HEK293 (cell line): ENCODE data around the gene C1orf21.

ENCODE experiments used
- CTCF ChIA-PET: fragments of 350-600 bp; formaldehyde crosslinking; extraction: SDS; loops from one replicate; lab custom pipeline; 2021; ENCODE audit warnings: antibody characterized with exemption; lab: Yijun Ruan, JAX
- POLR2A ChIA-PET: fragments of 300-600 bp; formaldehyde crosslinking; extraction: SDS; loops from one replicate; lab custom pipeline; 2020; ENCODE audit warnings: antibody characterized with exemption, inconsistent platforms; lab: Yijun Ruan, JAX
- H3K27ac ChIP-seq: fragments of 200-500 bp; sonication (Bioruptor generic); 2 replicates; pipeline ENCODE4 v1.5.1; 2014; ENCODE audit warnings: low read depth, low read length, control low read depth, inconsistent platforms; ENCODE audit errors: extremely low read depth
- H3K36me3 ChIP-seq, 2 experiments: fragments of 200-500 bp in 1 of 2; sonication (Bioruptor generic) in 1 of 2; 1 replicate in 1 of 2; 2 replicates in 1 of 2; pipeline ENCODE4 v1.5.1; 2014 to 2017; ENCODE audit warnings: inconsistent platforms in 2 of 2, low read length in 2 of 2; ENCODE audit not compliant: control insufficient read depth in 2 of 2, insufficient read depth in 1 of 2
- H3K4me1 ChIP-seq: fragments of 200-500 bp; sonication (Bioruptor generic); 2 replicates; pipeline ENCODE4 v1.5.1; 2014; ENCODE audit warnings: mild to moderate bottlenecking, low read length, inconsistent platforms; ENCODE audit not compliant: control insufficient read depth, insufficient read depth
- H3K4me3 ChIP-seq: 2 replicates; pipeline ENCODE4 v1.5.1; 2011; ENCODE audit warnings: low read depth, mild to moderate bottlenecking, control low read depth, low read length, moderate library complexity
- H3K9me3 ChIP-seq: fragments of 200-500 bp; sonication (Bioruptor generic); 2 replicates; pipeline ENCODE4 v1.5.1; 2014; ENCODE audit warnings: low read depth, low read length, inconsistent platforms; ENCODE audit not compliant: control insufficient read depth, insufficient read depth
- PBX3 ChIP-seq: sonication (generic); formaldehyde crosslinking; IDR thresholded peaks from 2 replicates; pipeline ENCODE4 v1.8.1; 2022; ENCODE audit warnings: mild to moderate bottlenecking, moderate library complexity, missing genetic modification reagents
- SP3 ChIP-seq: fragments of 450-650 bp; formaldehyde crosslinking; IDR thresholded peaks from 2 replicates; pipeline ENCODE4 v1.5.1; 2016; ENCODE audit warnings: missing biosample characterization, missing genetic modification characterization
- ZBTB6 ChIP-seq: fragments of 450-650 bp; formaldehyde crosslinking; IDR thresholded peaks from 2 replicates; pipeline ENCODE4 v1.5.1; 2017; ENCODE audit warnings: missing biosample characterization, missing genetic modification characterization
- ZFP41 ChIP-seq: fragments of 450-650 bp; formaldehyde crosslinking; IDR thresholded peaks from 2 replicates; pipeline ENCODE4 v1.5.1; 2016; ENCODE audit warnings: missing biosample characterization, missing genetic modification characterization, borderline replicate concordance
- ZFP69B ChIP-seq: fragments of 450-650 bp; formaldehyde crosslinking; IDR thresholded peaks from 2 replicates; pipeline ENCODE4 v1.5.1; 2016; ENCODE audit warnings: missing biosample characterization, missing genetic modification characterization
- ZNF16 ChIP-seq: fragments of 450-650 bp; formaldehyde crosslinking; IDR thresholded peaks from 2 replicates; pipeline ENCODE4 v1.5.1; 2016; ENCODE audit warnings: low read depth, missing biosample characterization, missing genetic modification characterization
- ZNF184 ChIP-seq: fragments of 450-650 bp; IDR thresholded peaks from 2 replicates; pipeline ENCODE4 v1.5.1; 2018; ENCODE audit warnings: missing biosample characterization, mild to moderate bottlenecking, missing genetic modification characterization
- ZNF214 ChIP-seq: fragments of 450-650 bp; formaldehyde crosslinking; IDR thresholded peaks from 2 replicates; pipeline ENCODE4 v1.5.1; 2017; ENCODE audit warnings: missing biosample characterization, mild to moderate bottlenecking, missing genetic modification characterization, borderline replicate concordance
- ZNF223 ChIP-seq: fragments of 450-650 bp; formaldehyde crosslinking; IDR thresholded peaks from 2 replicates; pipeline ENCODE4 v1.5.1; 2016; ENCODE audit warnings: missing biosample characterization, missing genetic modification characterization
- ZNF280C ChIP-seq: fragments of 450-650 bp; formaldehyde crosslinking; IDR thresholded peaks from 2 replicates; pipeline ENCODE4 v1.5.1; 2016; ENCODE audit warnings: missing biosample characterization, missing genetic modification characterization
- ZNF280D ChIP-seq: fragments of 450-650 bp; formaldehyde crosslinking; IDR thresholded peaks from 2 replicates; pipeline ENCODE4 v1.5.1; 2016; ENCODE audit warnings: missing biosample characterization, missing genetic modification characterization
- ZNF398 ChIP-seq: fragments of 450-650 bp; formaldehyde crosslinking; IDR thresholded peaks from 2 replicates; pipeline ENCODE4 v1.5.1; 2017; ENCODE audit warnings: missing biosample characterization, missing genetic modification characterization
- ZNF513 ChIP-seq: fragments of 450-650 bp; IDR thresholded peaks from 2 replicates; pipeline ENCODE4 v1.5.1; 2018; ENCODE audit warnings: missing biosample characterization, missing genetic modification characterization
- ZNF561 ChIP-seq: fragments of 450-650 bp; IDR thresholded peaks from 2 replicates; pipeline ENCODE4 v1.5.1; 2018; ENCODE audit warnings: missing biosample characterization, missing genetic modification characterization, borderline replicate concordance
- ZNF585B ChIP-seq: fragments of 450-650 bp; formaldehyde crosslinking; IDR thresholded peaks from 2 replicates; pipeline ENCODE4 v1.5.1; 2016; ENCODE audit warnings: missing biosample characterization, missing genetic modification characterization
- ZNF664 ChIP-seq: fragments of 450-650 bp; formaldehyde crosslinking; IDR thresholded peaks from 2 replicates; pipeline ENCODE4 v1.5.1; 2016; ENCODE audit warnings: missing biosample characterization, missing genetic modification characterization

The C1orf21 gene

GRCh38 chr1:184426278-184426674 lies 39.4 kb downstream of the C1orf21 start:
- CTCF ChIA-PET = no interaction called here
- POLR2A ChIA-PET = interaction anchor here (1.0 kb wide), 1 partner anchor 39 kb away, joined by 5 read pairs; the partner anchor contains the start of gene C1orf21
- TF ChIP-seq ZNF280D (no peak), ZNF184 (tag by site-specific recombination) (no peak), ZNF513 (tag by site-specific recombination) (no peak)
- TF ChIP-seq, all 188 proteins: peak for 0
- Histone ChIP-seq H3K36me3 (no peaks in the 10 kb centered on the region), H3K27ac (no peak overlapping the region), H3K4me3 (no peak overlapping the region), H3K9me3 (no peaks in the 10 kb centered on the region), H3K4me1 (peaks cover 5% of the 10 kb centered on the region)

GRCh38 chr1:184427722-184428121 lies 40.9 kb downstream of the C1orf21 start:
- no peaks in the 10 kb centered on the region for H3K36me3 ChIP-seq
- TF ChIP-seq PBX3 (CRISPR knock-in tag) (no peak), ZNF585B (tag by site-specific recombination) (no peak), ZNF513 (tag by site-specific recombination) (no peak), ZNF398 (tag by site-specific recombination) (no peak), ZBTB6 (tag by site-specific recombination) (no peak), ZFP69B (no peak), ZNF223 (tag by site-specific recombination) (no peak), ZNF214 (tag by site-specific recombination) (no peak), ZNF664 (tag by site-specific recombination) (no peak), ZNF16 (tag by site-specific recombination) (no peak), ZNF561 (tag by site-specific recombination) (no peak), SP3 (tag by site-specific recombination) (no peak), ZNF280C (tag by site-specific recombination) (no peak), ZFP41 (no peak)
- peaks cover 5% of the 10 kb centered on the region for H3K4me1 ChIP-seq
- ChIA-PET CTCF (no interaction called here), POLR2A (no interaction called here)
- no peak overlapping the region for H3K27ac ChIP-seq
- H3K4me3 ChIP-seq = no peak overlapping the region
- no peaks in the 10 kb centered on the region for H3K9me3 ChIP-seq
